ENCODE measurements around the gene SPAM1.
"Not testable (repeated sequence)": the region's sequence is repeated elsewhere in the genome, so short reads cannot be mapped to it uniquely, and the experiment has no call there.

The SPAM1 gene, protein sequence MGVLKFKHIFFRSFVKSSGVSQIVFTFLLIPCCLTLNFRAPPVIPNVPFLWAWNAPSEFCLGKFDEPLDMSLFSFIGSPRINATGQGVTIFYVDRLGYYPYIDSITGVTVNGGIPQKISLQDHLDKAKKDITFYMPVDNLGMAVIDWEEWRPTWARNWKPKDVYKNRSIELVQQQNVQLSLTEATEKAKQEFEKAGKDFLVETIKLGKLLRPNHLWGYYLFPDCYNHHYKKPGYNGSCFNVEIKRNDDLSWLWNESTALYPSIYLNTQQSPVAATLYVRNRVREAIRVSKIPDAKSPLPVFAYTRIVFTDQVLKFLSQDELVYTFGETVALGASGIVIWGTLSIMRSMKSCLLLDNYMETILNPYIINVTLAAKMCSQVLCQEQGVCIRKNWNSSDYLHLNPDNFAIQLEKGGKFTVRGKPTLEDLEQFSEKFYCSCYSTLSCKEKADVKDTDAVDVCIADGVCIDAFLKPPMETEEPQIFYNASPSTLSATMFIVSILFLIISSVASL

DNA sequence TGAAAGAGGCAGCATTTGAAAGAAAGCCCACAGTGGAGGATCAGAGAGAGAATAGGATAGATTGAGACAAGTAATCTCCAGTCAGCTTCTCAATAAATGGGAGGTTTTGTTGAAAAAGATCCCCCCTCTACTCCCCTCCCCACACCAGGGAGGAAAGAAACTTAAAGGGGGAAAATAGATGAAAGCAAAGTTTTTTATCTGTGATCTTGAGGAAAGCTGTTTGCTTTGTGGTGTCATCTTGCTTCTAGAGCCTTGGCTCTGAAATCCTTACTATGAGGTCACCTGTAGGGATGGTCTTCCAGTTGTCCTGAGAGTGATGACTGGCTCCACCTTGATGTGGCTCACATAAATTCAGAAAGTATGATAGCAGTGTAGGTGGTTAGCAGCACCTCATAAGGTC lies at the start of gene SPAM1:
TSS of gene SPAM1 (plus strand) at position 301 of the 400 bp plus-strand sequence. CDS start 28,330 bp downstream, outside the sequence.
- no peaks in the 10 kb centered on the region for H3K36me3 Mint-ChIP-seq (ENCODE audit: low read depth)
- H3K27ac Mint-ChIP-seq = no peak within 1 kb of the TSS
- no peaks in the 10 kb centered on the region for H3K4me1 Mint-ChIP-seq (ENCODE audit: low read depth)
- H3K4me3 Mint-ChIP-seq = no peak within 1 kb of the TSS
- no peaks in the 10 kb centered on the region for H3K27me3 Mint-ChIP-seq (ENCODE audit: low read depth)
- DNase-seq (ENCODE audit: low spot score) = no peak
- no peaks in the 10 kb centered on the region for H3K9me3 Mint-ChIP-seq

DNA sequence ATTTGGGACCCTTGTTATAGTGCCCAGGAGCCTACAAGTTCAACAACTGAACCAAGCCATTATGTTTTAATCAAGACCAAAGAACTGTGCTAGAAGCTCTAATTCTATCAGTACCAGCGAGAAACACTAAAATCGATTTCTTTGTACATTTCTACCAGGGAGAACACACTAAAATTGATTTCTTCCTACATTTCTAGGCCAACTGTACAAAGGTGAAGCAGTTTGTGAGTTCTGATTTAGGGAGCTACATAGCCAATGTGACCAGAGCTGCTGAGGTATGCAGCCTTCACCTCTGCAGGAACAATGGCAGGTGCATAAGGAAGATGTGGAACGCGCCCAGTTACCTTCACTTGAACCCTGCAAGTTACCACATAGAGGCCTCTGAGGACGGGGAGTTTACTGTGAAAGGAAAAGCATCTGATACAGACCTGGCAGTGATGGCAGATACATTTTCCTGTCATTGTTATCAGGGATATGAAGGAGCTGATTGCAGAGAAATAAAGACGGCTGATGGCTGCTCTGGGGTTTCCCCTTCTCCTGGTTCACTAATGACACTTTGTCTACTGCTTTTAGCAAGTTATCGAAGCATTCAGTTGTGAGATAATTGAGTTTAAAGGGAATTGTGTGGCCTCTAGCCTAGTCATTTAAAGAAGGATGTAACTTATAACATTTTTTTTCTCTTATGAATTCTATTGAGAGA lies 48.3 kb upstream of the SPAM1 start:
- no peak for DNase-seq (ENCODE audit: low spot score)
- H3K4me1 Mint-ChIP-seq (ENCODE audit: low read depth) = no peaks in the 10 kb centered on the region
- H3K36me3 Mint-ChIP-seq (ENCODE audit: low read depth) = no peaks in the 10 kb centered on the region
- H3K9me3 Mint-ChIP-seq = no peaks in the 10 kb centered on the region
- no peak overlapping the region for H3K4me3 Mint-ChIP-seq
- peaks cover 6% of the 10 kb centered on the region for H3K27me3 Mint-ChIP-seq (ENCODE audit: low read depth)
- H3K27ac Mint-ChIP-seq = no peak overlapping the region

DNA sequence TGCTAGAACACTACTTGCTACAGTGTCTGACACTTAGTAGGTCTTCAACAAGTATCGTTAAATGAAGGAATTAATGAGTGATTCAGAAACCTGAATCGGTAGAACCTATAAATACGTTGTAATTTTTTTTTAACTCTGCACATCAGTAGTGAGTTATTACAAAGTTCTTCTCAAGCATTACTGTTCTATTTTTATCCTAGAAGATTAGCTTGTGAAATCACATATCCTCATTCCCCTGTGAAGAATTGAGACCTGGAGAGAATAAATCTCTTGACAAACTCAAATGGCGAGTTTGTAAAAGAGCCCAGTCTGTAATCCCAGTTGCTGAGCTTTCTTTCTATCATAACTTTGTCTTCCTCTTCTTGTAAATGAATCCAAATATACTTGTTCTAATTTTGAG lies 45.4 kb upstream of the SPAM1 start:
- Mint-ChIP-seq H3K36me3 (ENCODE audit: low read depth) (no peaks in the 10 kb centered on the region), H3K27ac (no peak overlapping the region), H3K9me3 (no peaks in the 10 kb centered on the region), H3K4me1 (ENCODE audit: low read depth) (no peaks in the 10 kb centered on the region), H3K4me3 (no peak overlapping the region), H3K27me3 (ENCODE audit: low read depth) (peaks cover 2% of the 10 kb centered on the region)
- DNase-seq (ENCODE audit: low spot score) = no peak

DNA sequence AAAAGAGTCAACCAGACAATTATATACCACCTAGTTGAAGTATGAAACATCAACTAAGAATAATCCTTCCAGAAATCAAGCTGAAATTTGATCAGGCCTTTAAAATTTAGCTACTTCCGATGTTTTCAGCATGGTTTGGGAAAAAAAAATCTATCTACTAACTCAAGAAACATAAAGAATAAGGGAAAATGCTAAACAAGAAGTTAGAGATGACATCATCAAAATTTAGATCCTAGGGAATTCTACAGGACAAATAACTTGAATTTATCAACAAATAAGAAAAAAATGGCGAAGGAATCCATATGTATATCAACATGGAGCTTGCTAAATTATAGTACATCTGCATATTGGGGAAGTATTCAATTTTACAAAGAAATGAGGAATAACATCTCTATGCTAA lies 43.7 kb upstream of the SPAM1 start:
- Mint-ChIP-seq H3K27ac (no peak overlapping the region), H3K36me3 (ENCODE audit: low read depth) (no peaks in the 10 kb centered on the region), H3K9me3 (no peaks in the 10 kb centered on the region), H3K27me3 (ENCODE audit: low read depth) (peaks cover 3% of the 10 kb centered on the region), H3K4me1 (ENCODE audit: low read depth) (no peaks in the 10 kb centered on the region), H3K4me3 (no peak overlapping the region)
- no peak for DNase-seq (ENCODE audit: low spot score)

DNA sequence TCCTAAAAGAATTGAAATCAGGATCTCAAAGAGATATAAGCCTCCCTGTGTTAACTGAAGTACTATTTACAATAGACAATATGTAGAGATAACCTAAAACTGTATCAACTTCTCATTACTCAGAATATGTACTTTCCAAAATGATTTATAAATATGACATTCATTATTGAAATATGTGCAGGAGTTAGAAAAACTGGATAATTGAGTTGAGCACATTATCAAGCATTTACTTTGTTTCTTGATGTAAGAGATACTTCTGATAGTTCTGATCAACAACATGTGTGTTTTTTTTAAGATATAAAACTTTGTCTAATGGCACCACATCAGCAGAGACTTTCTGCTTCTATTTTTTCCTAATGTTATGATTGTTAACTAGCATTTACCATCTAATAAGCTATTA lies 41.9 kb upstream of the SPAM1 start:
- Mint-ChIP-seq H3K4me1 (ENCODE audit: low read depth) (no peaks in the 10 kb centered on the region), H3K36me3 (ENCODE audit: low read depth) (no peaks in the 10 kb centered on the region), H3K27ac (no peak overlapping the region), H3K9me3 (no peaks in the 10 kb centered on the region), H3K27me3 (ENCODE audit: low read depth) (peaks cover 6% of the 10 kb centered on the region), H3K4me3 (no peak overlapping the region)
- DNase-seq (ENCODE audit: low spot score) = no peak

DNA sequence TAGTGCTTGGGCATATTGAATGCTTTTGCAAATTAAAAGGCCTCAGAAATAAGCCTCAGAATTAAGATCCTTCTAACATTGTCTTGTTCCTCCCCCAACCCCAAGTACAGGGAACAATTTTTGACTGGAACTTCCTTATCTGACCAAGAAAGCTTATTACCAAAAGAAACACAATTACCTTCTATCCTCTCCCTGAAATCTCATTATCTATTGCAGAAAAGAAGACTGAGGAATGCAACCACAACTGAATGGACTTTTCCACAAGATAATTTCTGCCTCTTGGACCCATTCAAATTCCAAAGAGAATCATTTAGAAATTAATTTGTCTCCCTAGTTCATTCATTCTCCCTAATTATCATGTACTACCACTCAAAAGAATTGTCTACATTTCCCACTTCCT lies 36.8 kb upstream of the SPAM1 start:
- Mint-ChIP-seq H3K4me3 (no peak overlapping the region), H3K4me1 (ENCODE audit: low read depth) (no peaks in the 10 kb centered on the region), H3K27me3 (ENCODE audit: low read depth) (peaks cover 4% of the 10 kb centered on the region), H3K9me3 (no peaks in the 10 kb centered on the region), H3K27ac (no peak overlapping the region), H3K36me3 (ENCODE audit: low read depth) (no peaks in the 10 kb centered on the region)
- no peak for DNase-seq (ENCODE audit: low spot score)

DNA sequence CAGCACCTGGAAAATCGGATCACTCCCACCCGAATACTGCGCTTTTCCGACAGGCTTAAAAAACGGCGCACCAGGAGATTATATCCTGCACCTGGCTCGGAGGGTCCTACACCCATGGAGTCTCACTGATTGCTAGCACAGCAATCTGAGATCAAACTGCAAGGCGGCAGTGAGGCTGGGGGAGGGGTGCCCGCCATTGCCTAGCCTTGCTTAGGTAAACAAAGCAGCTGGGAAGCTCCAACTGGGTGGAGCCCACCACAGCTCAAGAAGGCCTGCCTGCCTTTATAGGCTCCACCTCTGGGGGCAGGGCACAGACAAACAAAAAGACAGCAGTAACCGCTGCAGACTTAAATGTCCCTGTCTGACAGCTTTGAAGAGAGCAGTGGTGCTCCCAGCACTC lies 30.3 kb upstream of the SPAM1 start:
- H3K27ac Mint-ChIP-seq; H3K4me3 Mint-ChIP-seq; H3K27me3 Mint-ChIP-seq (ENCODE audit: low read depth); H3K36me3 Mint-ChIP-seq (ENCODE audit: low read depth); H3K9me3 Mint-ChIP-seq; H3K4me1 Mint-ChIP-seq (ENCODE audit: low read depth); DNase-seq (ENCODE audit: low spot score): not testable (repeated sequence)

DNA sequence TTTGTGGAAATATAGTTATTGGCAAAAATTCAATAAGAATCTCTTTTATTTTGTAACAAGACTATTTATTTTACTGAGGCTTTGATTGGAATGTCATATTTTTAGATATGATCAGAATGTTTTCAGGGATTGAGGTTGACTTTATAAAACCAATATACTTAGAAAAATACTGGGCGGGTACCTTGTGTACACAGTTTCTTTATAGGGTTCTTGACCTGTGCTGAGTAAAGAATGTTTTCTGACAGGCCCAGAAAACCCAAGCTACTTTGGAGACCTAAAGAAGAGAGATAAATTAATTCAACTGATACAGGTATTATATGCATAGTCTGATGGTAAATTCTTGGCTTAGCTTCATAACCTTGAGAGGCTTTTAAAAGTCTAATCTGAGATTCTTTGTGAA lies 23.9 kb upstream of the SPAM1 start:
- no peak for DNase-seq (ENCODE audit: low spot score)
- Mint-ChIP-seq H3K4me1 (ENCODE audit: low read depth) (no peaks in the 10 kb centered on the region), H3K27ac (no peak overlapping the region), H3K9me3 (no peaks in the 10 kb centered on the region), H3K36me3 (ENCODE audit: low read depth) (no peaks in the 10 kb centered on the region), H3K4me3 (no peak overlapping the region), H3K27me3 (ENCODE audit: low read depth) (no peaks in the 10 kb centered on the region)

DNA sequence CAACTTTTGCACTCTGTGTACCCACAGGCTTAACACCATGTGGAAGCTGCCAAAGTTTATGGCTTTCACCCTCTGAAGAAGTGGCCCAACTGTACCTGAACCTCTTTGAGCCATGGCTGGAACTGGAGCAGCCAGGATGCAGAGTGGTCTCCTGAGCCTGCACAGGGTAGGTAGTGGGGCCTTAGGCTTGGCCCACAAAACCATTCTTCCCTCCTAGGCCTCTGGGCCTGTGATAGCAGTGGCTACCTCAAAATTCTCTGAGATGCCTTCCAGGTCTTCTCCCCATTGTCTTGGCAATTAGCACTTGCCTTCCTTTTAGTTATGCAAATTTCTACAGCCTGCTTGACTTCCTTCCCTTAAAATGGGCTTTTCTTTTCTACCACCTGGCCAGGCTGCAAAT lies 19.3 kb upstream of the SPAM1 start:
- H3K27ac Mint-ChIP-seq = no peak overlapping the region
- H3K27me3 Mint-ChIP-seq (ENCODE audit: low read depth) = no peaks in the 10 kb centered on the region
- DNase-seq (ENCODE audit: low spot score) = no peak
- H3K4me3 Mint-ChIP-seq = no peak overlapping the region
- H3K9me3 Mint-ChIP-seq = no peaks in the 10 kb centered on the region
- no peaks in the 10 kb centered on the region for H3K4me1 Mint-ChIP-seq (ENCODE audit: low read depth)
- no peaks in the 10 kb centered on the region for H3K36me3 Mint-ChIP-seq (ENCODE audit: low read depth)

DNA sequence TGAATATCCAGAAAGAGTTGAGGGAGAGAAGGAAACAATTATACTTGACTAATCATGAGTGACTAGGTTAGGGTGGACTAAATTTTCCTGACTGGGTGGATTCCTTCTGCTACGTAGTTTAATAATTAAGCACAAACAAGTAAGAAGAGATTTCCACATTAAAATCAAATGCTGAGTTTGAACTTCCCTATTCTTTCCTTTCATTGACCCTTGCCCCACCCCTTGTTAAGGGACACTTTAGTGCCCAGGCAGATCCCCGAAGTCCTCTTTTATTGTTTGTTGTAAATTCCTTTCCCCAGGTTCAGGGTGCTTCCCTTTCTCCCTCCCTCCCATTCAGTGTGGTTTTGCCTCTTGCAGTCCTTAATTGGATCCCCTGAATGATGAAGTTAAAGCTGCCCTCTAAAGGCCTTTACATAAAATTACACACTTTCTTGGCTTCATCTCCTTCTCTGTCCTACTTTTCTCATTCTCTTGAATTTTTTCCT lies 8.8 kb upstream of the SPAM1 start:
- no peak overlapping the region for H3K4me3 Mint-ChIP-seq
- H3K27me3 Mint-ChIP-seq (ENCODE audit: low read depth) = no peaks in the 10 kb centered on the region
- DNase-seq (ENCODE audit: low spot score) = no peak
- no peaks in the 10 kb centered on the region for H3K9me3 Mint-ChIP-seq
- no peaks in the 10 kb centered on the region for H3K36me3 Mint-ChIP-seq (ENCODE audit: low read depth)
- H3K4me1 Mint-ChIP-seq (ENCODE audit: low read depth) = no peaks in the 10 kb centered on the region
- H3K27ac Mint-ChIP-seq = no peak overlapping the region

DNA sequence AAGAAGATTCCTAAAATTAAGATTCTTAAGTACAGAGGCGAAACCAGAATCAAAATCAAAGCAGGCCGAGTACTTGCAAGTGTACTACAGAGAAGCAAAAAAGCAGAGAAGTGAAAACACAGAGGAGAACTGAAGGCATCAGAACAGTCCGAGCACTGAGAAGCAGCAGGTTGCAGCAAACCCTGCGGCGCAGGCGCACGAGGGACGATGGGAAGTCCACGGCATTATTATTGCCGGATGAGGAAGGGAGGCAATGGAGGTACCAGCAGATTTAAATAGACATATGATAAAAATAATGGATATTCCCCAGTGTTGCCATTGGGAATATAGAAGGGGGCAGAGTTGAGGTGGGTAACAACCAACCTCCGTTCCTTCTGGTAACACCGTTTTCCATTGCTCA lies 7.2 kb upstream of the SPAM1 start:
- no peaks in the 10 kb centered on the region for H3K4me1 Mint-ChIP-seq (ENCODE audit: low read depth)
- H3K4me3 Mint-ChIP-seq = no peak overlapping the region
- H3K36me3 Mint-ChIP-seq (ENCODE audit: low read depth) = no peaks in the 10 kb centered on the region
- H3K9me3 Mint-ChIP-seq = no peaks in the 10 kb centered on the region
- DNase-seq (ENCODE audit: low spot score) = no peak
- no peaks in the 10 kb centered on the region for H3K27me3 Mint-ChIP-seq (ENCODE audit: low read depth)
- no peak overlapping the region for H3K27ac Mint-ChIP-seq

DNA sequence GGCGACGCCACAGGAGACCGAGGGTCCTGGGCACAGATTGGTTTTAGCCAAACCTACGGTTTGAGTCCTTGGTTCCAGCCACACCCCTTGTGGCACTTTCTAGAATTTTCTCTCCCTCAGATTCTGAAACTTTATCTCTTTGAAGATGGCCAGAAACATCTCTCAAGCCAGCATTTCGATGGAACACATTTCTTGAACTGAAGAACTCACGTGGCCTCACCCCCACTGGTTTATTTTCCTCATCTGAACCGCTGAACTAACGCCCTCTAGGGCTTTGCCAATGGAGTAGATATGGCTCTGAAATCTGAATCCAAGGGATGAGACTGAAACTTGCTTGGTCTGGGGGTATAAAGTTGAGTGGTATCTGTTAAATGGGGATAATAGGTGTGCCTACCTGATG lies 6.7 kb upstream of the SPAM1 start:
- H3K36me3 Mint-ChIP-seq (ENCODE audit: low read depth) = no peaks in the 10 kb centered on the region
- no peak overlapping the region for H3K27ac Mint-ChIP-seq
- no peak overlapping the region for H3K4me3 Mint-ChIP-seq
- no peaks in the 10 kb centered on the region for H3K4me1 Mint-ChIP-seq (ENCODE audit: low read depth)
- no peaks in the 10 kb centered on the region for H3K27me3 Mint-ChIP-seq (ENCODE audit: low read depth)
- DNase-seq (ENCODE audit: low spot score) = no peak
- no peaks in the 10 kb centered on the region for H3K9me3 Mint-ChIP-seq

DNA sequence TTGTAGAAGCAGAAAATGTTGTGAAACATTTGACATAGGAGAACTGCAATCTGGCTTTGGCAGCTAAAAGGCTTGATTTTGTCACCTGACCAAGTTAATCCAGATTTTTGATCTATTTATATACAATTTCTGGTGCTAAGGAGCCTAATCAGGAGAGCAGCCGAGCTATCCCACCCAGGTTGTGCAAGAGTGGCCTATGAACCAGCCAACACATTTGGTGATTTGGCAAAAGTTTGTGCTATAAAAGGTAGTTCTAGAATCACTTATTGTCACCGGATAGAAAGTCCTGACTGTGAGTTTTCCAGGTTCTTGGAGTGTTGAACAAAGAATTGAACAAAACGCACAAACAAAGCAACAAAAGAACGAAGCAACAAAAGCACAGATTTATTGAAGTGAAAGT lies 1.4 kb upstream of the SPAM1 start:
- Mint-ChIP-seq H3K36me3 (ENCODE audit: low read depth) (no peaks in the 10 kb centered on the region), H3K27me3 (ENCODE audit: low read depth) (no peaks in the 10 kb centered on the region), H3K9me3 (no peaks in the 10 kb centered on the region), H3K4me3 (no peak overlapping the region), H3K4me1 (ENCODE audit: low read depth) (no peaks in the 10 kb centered on the region), H3K27ac (no peak overlapping the region)
- no peak for DNase-seq (ENCODE audit: low spot score)

DNA sequence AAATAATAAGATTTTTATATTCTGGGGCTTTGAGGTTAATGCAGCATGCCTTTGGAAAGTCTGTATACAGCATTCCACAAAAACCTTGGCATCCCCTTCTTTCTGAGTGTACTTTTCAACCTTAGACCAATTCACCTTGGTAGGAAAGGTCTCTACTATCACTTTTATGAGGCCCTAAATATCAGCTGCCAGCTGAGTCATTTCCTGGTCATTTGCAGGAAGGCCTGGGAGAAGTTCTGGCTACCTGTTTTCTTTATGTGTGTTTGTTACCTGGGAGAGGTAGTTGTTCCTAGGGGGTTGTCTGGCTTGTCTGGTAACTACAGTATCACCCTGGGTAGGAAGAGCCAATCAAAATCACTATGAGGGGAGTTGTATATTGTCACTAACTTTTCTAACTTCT lies 4.1 kb downstream of the SPAM1 start:
- no peak for DNase-seq (ENCODE audit: low spot score)
- no peak overlapping the region for H3K27ac Mint-ChIP-seq
- H3K27me3 Mint-ChIP-seq (ENCODE audit: low read depth) = no peaks in the 10 kb centered on the region
- no peaks in the 10 kb centered on the region for H3K4me1 Mint-ChIP-seq (ENCODE audit: low read depth)
- no peaks in the 10 kb centered on the region for H3K36me3 Mint-ChIP-seq (ENCODE audit: low read depth)
- H3K9me3 Mint-ChIP-seq = no peaks in the 10 kb centered on the region
- H3K4me3 Mint-ChIP-seq = no peak overlapping the region

Data from T-helper 2 cell treated with Interferon-gamma antibody and Interleukin-4, amounts not matched to agents 5 μg/mL and 100 μg/mL, for 36 hours (primary cell).